Vagina (tissue), 2 donors: ENCODE results near the gene CISTR. TPM values are rescaled to one million over a fixed set of nuclear protein-coding genes. Genes with fewer than 3 reads are reported as not detected.
"Not testable (repeated sequence)": the region's sequence is repeated elsewhere in the genome, so short reads cannot be mapped to it uniquely, and the experiment has no call there.

Source experiments
- DNase-seq, 2 donors: peaks; one replicate each; pipeline ENCODE4 v3.0.0-alpha.2; 2017; ENCODE audit errors: extremely low spot score in 2 of 2
- H3K27ac ChIP-seq: fragments of 200-600 bp; sonication (generic); one replicate; pipeline ENCODE4 v1.5.1; 2019
- H3K27me3 ChIP-seq: fragments of 200-600 bp; sonication (generic); one replicate; pipeline ENCODE4 v1.5.1; 2019
- H3K36me3 ChIP-seq, 2 donors: fragments of 200-600 bp; sonication (generic); one replicate each; pipeline ENCODE4 v1.5.1; 2017 to 2019
- H3K4me1 ChIP-seq: fragments of 200-600 bp; sonication (generic); one replicate; pipeline ENCODE4 v1.5.1; 2019
- H3K4me3 ChIP-seq, 2 donors: fragments of 200-600 bp; sonication (generic); 1 replicate in 1 of 2; 2 replicates in 1 of 2; pipeline ENCODE4 v1.5.1; 2016 to 2019
- H3K9me3 ChIP-seq: fragments of 200-600 bp; sonication (generic); one replicate; pipeline ENCODE4 v1.5.1; 2019
- POLR2A ChIP-seq, 2 donors: fragments of 450-650 bp; IDR thresholded peaks; one replicate each; pipeline ENCODE4 v1.6.1; 2017; ENCODE audit warnings: antibody characterized with exemption in 2 of 2, mild to moderate bottlenecking in 2 of 2, moderate library complexity in 2 of 2
- POLR2AphosphoS5 ChIP-seq, 2 donors: sonication (generic); formaldehyde crosslinking; IDR thresholded peaks; one replicate each; pipeline ENCODE4 v1.9.0; 2017; ENCODE audit warnings: antibody characterized with exemption in 2 of 2, mild to moderate bottlenecking in 2 of 2, low read depth in 1 of 2; ENCODE audit not compliant: insufficient read depth in 1 of 2
- intact Hi-C: fragments of 100-400 bp; cut with DNase I; formaldehyde crosslinking; loops from one replicate; pipeline ENCODE4 v1.15.1; 2023
- total RNA-seq: library from RNA; depleted of rRNA; stranded (reverse); fragments of >200 nt; gene quantifications from one replicate; pipeline ENCODE4 v1.2.3, GENCODE V29; 2016
- TF ChIP-seq, protein P1 (sequence below), 3 experiments: fragments of 450-650 bp in 2 of 3; fragments of 200-600 bp in 1 of 3; sonication (generic) in 1 of 3; IDR thresholded peaks; one replicate each; pipeline ENCODE4 v1.5.1; 2017 to 2019; ENCODE audit warnings: antibody characterized with exemption in 3 of 3, mild to moderate bottlenecking in 2 of 3, moderate library complexity in 2 of 3

CISTR gene
- total RNA-seq, 1 donor from 2014 or later = not detected

DNA sequence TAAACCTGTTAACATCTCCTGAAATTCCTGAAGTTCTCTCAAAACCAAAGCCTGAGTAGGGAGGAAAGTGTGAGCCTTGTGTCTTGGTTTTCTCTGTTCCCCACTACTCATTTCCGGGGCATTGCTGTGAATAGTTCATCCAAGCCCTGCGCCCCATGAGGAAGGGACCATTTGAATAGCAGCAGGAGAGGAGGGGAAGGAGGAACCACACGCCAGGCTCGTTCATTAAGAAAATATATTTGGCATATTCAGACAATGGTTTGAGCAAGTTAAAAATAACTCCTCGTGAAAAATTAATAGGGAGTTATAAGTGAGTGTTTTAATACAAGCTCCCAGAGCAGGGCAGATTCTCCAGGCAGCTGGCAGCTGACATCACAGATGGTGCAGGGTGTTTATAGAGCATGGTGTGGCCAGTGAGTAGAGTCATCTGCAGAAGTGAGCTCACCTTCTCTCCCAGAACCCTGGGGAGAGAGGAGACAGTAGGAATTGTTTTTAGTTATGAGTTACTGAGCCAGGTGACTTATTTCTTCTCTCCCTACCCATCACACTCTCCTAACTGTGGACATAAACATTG, 29.5 kb upstream of the CISTR start:
- Histone ChIP-seq H3K4me1 (no peaks in the 10 kb centered on the region), H3K27me3 (no peaks in the 10 kb centered on the region), H3K4me3 (no peak overlapping the region), H3K9me3 (no peaks in the 10 kb centered on the region), H3K27ac (no peak overlapping the region), H3K36me3 (no peaks in the 10 kb centered on the region)
- no peak for TF ChIP-seq POLR2A (IDR thresholded peaks at IDR 0.05)
- no peak for TF ChIP-seq POLR2AphosphoS5 (IDR thresholded peaks at IDR 0.05; ENCODE audit: insufficient read depth in 1 of 2, low read depth in 1 of 2)
- TF ChIP-seq, protein P1, sequence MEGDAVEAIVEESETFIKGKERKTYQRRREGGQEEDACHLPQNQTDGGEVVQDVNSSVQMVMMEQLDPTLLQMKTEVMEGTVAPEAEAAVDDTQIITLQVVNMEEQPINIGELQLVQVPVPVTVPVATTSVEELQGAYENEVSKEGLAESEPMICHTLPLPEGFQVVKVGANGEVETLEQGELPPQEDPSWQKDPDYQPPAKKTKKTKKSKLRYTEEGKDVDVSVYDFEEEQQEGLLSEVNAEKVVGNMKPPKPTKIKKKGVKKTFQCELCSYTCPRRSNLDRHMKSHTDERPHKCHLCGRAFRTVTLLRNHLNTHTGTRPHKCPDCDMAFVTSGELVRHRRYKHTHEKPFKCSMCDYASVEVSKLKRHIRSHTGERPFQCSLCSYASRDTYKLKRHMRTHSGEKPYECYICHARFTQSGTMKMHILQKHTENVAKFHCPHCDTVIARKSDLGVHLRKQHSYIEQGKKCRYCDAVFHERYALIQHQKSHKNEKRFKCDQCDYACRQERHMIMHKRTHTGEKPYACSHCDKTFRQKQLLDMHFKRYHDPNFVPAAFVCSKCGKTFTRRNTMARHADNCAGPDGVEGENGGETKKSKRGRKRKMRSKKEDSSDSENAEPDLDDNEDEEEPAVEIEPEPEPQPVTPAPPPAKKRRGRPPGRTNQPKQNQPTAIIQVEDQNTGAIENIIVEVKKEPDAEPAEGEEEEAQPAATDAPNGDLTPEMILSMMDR (IDR thresholded peaks at IDR 0.05) = no peak
- intact Hi-C loops = no loop called here
- no peak for DNase-seq

DNA sequence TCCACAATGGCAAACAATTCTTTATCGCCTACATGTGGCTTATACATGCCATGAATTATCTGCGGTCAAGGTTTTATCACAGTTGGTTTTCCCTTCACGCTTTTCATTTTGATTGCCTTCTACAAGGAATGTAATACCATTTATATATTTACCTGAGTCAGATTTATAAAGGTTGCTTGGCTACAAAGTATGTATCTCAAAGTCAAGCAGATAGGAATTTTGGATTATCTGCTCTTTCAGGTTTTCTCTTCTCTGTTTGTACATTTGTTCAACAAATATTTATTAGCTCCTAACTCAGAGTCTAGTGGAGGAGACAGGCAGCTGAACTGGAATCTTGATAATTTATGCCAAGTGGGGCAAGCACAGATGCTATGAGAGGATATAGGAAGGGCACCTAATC, 28.5 kb upstream of the CISTR start:
- no peak overlapping the region for H3K4me3 ChIP-seq
- DNase-seq = no peak
- H3K36me3 ChIP-seq = no peaks in the 10 kb centered on the region
- H3K4me1 ChIP-seq = no peaks in the 10 kb centered on the region
- no peak overlapping the region for H3K27ac ChIP-seq
- H3K27me3 ChIP-seq = no peaks in the 10 kb centered on the region
- intact Hi-C loops = no loop called here
- H3K9me3 ChIP-seq = no peaks in the 10 kb centered on the region
- TF ChIP-seq POLR2AphosphoS5 (IDR thresholded peaks at IDR 0.05; ENCODE audit: insufficient read depth in 1 of 2, low read depth in 1 of 2) (no peak), POLR2A (IDR thresholded peaks at IDR 0.05) (no peak)
- TF ChIP-seq, protein P1 (IDR thresholded peaks at IDR 0.05) = no peak

DNA sequence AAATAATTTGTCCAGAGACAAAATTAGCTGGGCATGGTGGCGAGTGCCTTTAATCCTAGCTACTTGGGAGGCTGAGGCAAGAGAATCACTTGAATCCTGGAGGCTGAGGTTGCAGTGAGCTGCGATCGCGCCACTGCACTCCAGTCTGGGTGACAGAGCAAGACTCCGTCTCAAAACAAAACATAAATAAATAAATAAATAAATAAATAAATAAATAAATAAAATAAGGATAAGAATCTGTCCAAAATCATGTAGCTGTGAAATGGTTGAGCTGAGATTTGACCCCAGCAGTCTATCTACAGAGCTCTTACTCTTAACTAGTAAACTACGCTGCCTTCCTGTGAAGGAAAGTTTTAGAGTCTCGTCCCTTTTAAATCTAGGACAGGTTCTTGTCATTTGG, 27.9 kb upstream of the CISTR start:
- H3K4me1 ChIP-seq, H3K36me3 ChIP-seq, H3K9me3 ChIP-seq, intact Hi-C loops, DNase-seq, H3K27me3 ChIP-seq, H3K4me3 ChIP-seq, H3K27ac ChIP-seq: not testable (repeated sequence)

DNA sequence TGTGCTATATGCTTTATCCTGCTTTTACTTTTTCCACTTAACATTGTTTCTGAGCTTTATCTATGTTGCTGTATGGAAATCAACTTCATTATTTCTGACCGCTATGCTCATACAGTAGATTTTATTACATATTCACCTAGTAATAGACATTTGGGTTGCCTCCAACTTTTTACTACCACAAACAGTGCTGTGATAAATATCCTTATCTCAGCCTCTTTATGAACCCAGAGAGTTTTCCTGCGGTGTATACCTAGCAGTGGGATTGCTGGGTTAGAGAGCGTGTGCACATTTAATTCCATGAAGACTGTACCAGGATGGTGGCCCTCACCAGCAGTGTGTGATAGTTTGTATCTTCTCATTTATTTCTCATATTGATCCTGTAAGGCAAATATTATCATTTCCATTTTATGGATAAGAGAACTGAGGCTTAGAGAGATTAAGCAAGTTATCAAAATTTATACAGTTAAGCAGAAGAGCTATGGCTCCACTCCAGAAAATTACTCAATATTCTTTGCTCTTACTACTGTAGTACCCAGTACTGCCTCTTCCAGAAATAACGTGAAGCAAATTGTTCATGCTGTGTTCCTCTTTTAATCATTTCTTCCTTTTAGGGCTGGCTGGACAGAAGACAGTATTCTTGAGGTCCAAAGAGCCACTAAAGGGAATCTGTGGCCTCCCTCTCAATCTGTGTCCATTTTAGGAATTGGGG, 26.3 kb upstream of the CISTR start:
- TF ChIP-seq, protein P1 (IDR thresholded peaks at IDR 0.05) = no peak
- TF ChIP-seq POLR2AphosphoS5 (IDR thresholded peaks at IDR 0.05; ENCODE audit: insufficient read depth in 1 of 2, low read depth in 1 of 2) = no peak
- TF ChIP-seq POLR2A (IDR thresholded peaks at IDR 0.05) = no peak
- no peak for DNase-seq
- Histone ChIP-seq H3K9me3 (no peaks in the 10 kb centered on the region), H3K4me1 (no peaks in the 10 kb centered on the region), H3K27me3 (no peaks in the 10 kb centered on the region), H3K36me3 (no peaks in the 10 kb centered on the region), H3K27ac (no peak overlapping the region), H3K4me3 (no peak overlapping the region)
- intact Hi-C loops = no loop called here

DNA sequence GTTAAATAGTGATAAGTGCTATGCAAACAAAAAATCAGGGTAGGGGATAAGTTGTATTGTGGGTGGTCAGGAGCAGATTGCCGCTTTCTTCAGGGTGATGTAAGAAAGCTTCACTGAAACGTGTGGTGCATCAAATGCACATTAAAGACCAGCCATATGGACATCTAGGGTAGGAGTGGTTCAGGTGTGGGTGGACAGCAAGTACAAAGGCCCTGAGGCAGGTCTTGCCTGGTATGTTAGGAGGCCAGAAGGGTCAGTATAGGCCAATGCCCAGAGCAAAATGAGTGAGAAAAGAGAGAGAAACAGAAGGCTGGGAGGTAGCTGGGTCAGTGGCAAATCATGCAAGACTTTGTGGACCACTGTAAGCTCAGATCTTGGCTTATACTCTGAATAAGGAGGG, 25.6 kb upstream of the CISTR start:
- Histone ChIP-seq H3K4me3 (no peak overlapping the region), H3K27me3 (no peaks in the 10 kb centered on the region), H3K4me1 (no peaks in the 10 kb centered on the region), H3K27ac (no peak overlapping the region), H3K9me3 (no peaks in the 10 kb centered on the region), H3K36me3 (no peaks in the 10 kb centered on the region)
- DNase-seq = no peak
- intact Hi-C loops = no loop called here
- TF ChIP-seq, protein P1 (IDR thresholded peaks at IDR 0.05) = no peak
- TF ChIP-seq POLR2A (IDR thresholded peaks at IDR 0.05) = no peak
- TF ChIP-seq POLR2AphosphoS5 (IDR thresholded peaks at IDR 0.05; ENCODE audit: insufficient read depth in 1 of 2, low read depth in 1 of 2) = no peak
